DOHH2 (cell line): ENCODE measurements around the gene IFNG.

Source experiments
- CTCF ChIP-seq: fragments of 200-600 bp; sonication (generic); IDR thresholded peaks from one replicate; pipeline ENCODE4 v1.5.1; 2014; ENCODE audit warnings: antibody characterized with exemption, mild to moderate bottlenecking, low read depth, low read length; ENCODE audit not compliant: poor library complexity, severe bottlenecking
- EZH2phosphoT487 ChIP-seq: fragments of 200-600 bp; sonication (generic); IDR thresholded peaks from 2 replicates; pipeline ENCODE4 v1.6.1; 2017; ENCODE audit warnings: borderline replicate concordance, mild to moderate bottlenecking, antibody characterized with exemption, low read length, moderate library complexity, mixed read lengths

- TF ChIP-seq CTCF (no peak), EZH2phosphoT487 (no peak)
Observed at GRCh38 chr12:68131867-68132414, 27.6 kb downstream of the IFNG start.
